Vagina (tissue), 2 donors: ENCODE results near the gene CRBN.

Experiments used
- CTCF ChIP-seq, 3 experiments: fragments of 450-650 bp in 2 of 3; fragments of 200-600 bp in 1 of 3; sonication (generic) in 1 of 3; IDR thresholded peaks; one replicate each; pipeline ENCODE4 v1.5.1; 2017 to 2019; ENCODE audit warnings: antibody characterized with exemption in 3 of 3, mild to moderate bottlenecking in 2 of 3, moderate library complexity in 2 of 3
- POLR2A ChIP-seq, 2 donors: fragments of 450-650 bp; IDR thresholded peaks; one replicate each; pipeline ENCODE4 v1.6.1; 2017; ENCODE audit warnings: antibody characterized with exemption in 2 of 2, mild to moderate bottlenecking in 2 of 2, moderate library complexity in 2 of 2
- POLR2AphosphoS5 ChIP-seq, 2 donors: sonication (generic); formaldehyde crosslinking; IDR thresholded peaks; one replicate each; pipeline ENCODE4 v1.9.0; 2017; ENCODE audit warnings: antibody characterized with exemption in 2 of 2, mild to moderate bottlenecking in 2 of 2, low read depth in 1 of 2; ENCODE audit not compliant: insufficient read depth in 1 of 2

GRCh38 chr3:3117651-3118050 is 61.8 kb downstream of the CRBN start:
- TF ChIP-seq CTCF (IDR thresholded peaks at IDR 0.05) = no peak
- no peak for TF ChIP-seq POLR2A (IDR thresholded peaks at IDR 0.05)
- TF ChIP-seq POLR2AphosphoS5 (IDR thresholded peaks at IDR 0.05; ENCODE audit: insufficient read depth in 1 of 2, low read depth in 1 of 2) = no peak
